Measurements from ENCODE around the gene CYP24A1.

DNA sequence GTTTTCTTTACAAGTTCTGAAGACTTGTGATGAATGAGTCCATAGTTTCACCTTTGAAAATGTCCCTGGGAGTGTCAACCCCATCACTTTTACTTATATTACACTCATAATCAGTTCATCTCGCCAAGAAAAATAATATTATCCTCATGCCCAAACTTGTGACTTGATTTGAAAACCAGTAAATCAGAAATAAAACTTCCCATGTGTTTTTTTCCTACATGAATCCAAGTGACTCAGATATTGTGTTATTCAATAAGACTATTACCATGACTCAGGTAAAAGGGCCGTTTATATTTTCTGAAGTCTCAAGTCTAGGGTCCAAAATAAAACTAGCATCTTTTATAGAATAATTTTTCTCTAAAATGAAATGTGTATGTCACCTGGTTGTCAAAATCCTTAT, 15.8 kb upstream of the CYP24A1 start:
- TF ChIP-seq, protein P1, sequence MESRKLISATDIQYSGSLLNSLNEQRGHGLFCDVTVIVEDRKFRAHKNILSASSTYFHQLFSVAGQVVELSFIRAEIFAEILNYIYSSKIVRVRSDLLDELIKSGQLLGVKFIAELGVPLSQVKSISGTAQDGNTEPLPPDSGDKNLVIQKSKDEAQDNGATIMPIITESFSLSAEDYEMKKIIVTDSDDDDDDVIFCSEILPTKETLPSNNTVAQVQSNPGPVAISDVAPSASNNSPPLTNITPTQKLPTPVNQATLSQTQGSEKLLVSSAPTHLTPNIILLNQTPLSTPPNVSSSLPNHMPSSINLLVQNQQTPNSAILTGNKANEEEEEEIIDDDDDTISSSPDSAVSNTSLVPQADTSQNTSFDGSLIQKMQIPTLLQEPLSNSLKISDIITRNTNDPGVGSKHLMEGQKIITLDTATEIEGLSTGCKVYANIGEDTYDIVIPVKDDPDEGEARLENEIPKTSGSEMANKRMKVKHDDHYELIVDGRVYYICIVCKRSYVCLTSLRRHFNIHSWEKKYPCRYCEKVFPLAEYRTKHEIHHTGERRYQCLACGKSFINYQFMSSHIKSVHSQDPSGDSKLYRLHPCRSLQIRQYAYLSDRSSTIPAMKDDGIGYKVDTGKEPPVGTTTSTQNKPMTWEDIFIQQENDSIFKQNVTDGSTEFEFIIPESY (IDR thresholded peaks at IDR 0.05; ENCODE audit: borderline replicate concordance, low read depth) = no peak
- TF ChIP-seq, protein P2, sequence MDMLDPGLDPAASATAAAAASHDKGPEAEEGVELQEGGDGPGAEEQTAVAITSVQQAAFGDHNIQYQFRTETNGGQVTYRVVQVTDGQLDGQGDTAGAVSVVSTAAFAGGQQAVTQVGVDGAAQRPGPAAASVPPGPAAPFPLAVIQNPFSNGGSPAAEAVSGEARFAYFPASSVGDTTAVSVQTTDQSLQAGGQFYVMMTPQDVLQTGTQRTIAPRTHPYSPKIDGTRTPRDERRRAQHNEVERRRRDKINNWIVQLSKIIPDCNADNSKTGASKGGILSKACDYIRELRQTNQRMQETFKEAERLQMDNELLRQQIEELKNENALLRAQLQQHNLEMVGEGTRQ (IDR thresholded peaks at IDR 0.05; ENCODE audit: borderline replicate concordance, low read depth, low read length) = no peak
- TF ChIP-seq, protein P3, sequence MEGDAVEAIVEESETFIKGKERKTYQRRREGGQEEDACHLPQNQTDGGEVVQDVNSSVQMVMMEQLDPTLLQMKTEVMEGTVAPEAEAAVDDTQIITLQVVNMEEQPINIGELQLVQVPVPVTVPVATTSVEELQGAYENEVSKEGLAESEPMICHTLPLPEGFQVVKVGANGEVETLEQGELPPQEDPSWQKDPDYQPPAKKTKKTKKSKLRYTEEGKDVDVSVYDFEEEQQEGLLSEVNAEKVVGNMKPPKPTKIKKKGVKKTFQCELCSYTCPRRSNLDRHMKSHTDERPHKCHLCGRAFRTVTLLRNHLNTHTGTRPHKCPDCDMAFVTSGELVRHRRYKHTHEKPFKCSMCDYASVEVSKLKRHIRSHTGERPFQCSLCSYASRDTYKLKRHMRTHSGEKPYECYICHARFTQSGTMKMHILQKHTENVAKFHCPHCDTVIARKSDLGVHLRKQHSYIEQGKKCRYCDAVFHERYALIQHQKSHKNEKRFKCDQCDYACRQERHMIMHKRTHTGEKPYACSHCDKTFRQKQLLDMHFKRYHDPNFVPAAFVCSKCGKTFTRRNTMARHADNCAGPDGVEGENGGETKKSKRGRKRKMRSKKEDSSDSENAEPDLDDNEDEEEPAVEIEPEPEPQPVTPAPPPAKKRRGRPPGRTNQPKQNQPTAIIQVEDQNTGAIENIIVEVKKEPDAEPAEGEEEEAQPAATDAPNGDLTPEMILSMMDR (IDR thresholded peaks at IDR 0.05) = no peak
- TF ChIP-seq YY1 (IDR thresholded peaks at IDR 0.05; ENCODE audit: low read depth) (no peak), TCF12 (IDR thresholded peaks at IDR 0.05) (no peak), RFX5 (IDR thresholded peaks at IDR 0.05; ENCODE audit: low read length) (no peak), FOXM1 (IDR thresholded peaks at IDR 0.05; ENCODE audit: low read depth) (no peak), POLR2AphosphoS5 (IDR thresholded peaks at IDR 0.05; ENCODE audit: low read depth, low read length) (no peak), MXI1 (IDR thresholded peaks at IDR 0.05; ENCODE audit: low read depth, low read length) (no peak), NRF1 (IDR thresholded peaks at IDR 0.05; ENCODE audit: low read depth, low read length) (no peak), TEAD4 (IDR thresholded peaks at IDR 0.05; ENCODE audit: borderline replicate concordance, insufficient read depth) (no peak)
- TF ChIP-seq, protein P4, sequence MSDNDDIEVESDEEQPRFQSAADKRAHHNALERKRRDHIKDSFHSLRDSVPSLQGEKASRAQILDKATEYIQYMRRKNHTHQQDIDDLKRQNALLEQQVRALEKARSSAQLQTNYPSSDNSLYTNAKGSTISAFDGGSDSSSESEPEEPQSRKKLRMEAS (IDR thresholded peaks at IDR 0.05; ENCODE audit: low read depth) = no peak
- TF ChIP-seq, protein P5, sequence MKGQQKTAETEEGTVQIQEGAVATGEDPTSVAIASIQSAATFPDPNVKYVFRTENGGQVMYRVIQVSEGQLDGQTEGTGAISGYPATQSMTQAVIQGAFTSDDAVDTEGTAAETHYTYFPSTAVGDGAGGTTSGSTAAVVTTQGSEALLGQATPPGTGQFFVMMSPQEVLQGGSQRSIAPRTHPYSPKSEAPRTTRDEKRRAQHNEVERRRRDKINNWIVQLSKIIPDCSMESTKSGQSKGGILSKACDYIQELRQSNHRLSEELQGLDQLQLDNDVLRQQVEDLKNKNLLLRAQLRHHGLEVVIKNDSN (IDR thresholded peaks at IDR 0.05; ENCODE audit: borderline replicate concordance, low read depth) = no peak

All from SK-N-SH (cell line).